HG03175 (cell line): Measurements from ENCODE around the gene KRT3.
"Not testable (repeated sequence)": the region's sequence is repeated elsewhere in the genome, so short reads cannot be mapped to it uniquely, and the experiment has no call there.

Experiments
- ATAC-seq: cut with Tn5 transposase; IDR thresholded peaks from one replicate; pipeline ENCODE4 v1.9.1; 2021; ENCODE audit warnings: mild to moderate bottlenecking, moderate library complexity; ENCODE audit not compliant: unreplicated experiment

Gene KRT3

DNA sequence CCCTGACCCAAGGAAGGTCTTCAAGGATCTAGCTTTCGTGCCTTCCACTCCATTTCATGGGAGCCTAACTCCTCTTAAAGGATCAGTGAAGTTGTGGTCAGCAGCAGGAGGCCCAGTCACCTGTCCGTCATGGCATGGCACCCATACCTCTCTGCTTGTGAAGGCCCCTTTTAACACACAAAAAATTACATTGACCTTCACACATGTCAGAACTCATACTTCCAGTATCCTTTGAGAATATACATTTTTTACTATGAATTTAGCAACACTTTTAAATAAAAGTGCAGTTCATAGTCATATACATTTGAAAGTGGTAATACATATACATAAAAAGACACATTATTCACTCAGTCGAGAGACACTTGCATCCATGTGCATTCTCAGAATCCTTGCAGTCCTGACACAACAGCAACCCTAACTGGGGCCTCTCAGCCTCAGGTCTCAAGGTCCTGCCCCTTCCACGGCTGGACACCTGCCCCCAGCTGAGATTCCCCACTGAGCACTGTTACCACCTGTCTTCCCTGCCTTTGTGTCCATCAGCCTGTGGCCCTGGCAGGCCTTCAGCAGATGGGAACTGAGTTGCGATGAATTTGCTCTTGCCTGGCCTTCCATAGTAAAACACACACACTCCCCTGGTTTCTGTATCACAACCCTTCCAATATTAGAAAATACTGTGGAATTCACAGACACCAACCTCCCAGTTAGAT is 3.7 kb upstream of the KRT3 start:
- no peak for ATAC-seq

GRCh38 chr12:52798671-52799504 is 3.0 kb upstream of the KRT3 start:
- no peak for ATAC-seq

GRCh38 chr12:52798003-52798670 is 2.2 kb upstream of the KRT3 start:
- no peak for ATAC-seq

- ATAC-seq: no peak
Measured at GRCh38 chr12:52797529-52797894, 1.6 kb upstream of the KRT3 start.

DNA sequence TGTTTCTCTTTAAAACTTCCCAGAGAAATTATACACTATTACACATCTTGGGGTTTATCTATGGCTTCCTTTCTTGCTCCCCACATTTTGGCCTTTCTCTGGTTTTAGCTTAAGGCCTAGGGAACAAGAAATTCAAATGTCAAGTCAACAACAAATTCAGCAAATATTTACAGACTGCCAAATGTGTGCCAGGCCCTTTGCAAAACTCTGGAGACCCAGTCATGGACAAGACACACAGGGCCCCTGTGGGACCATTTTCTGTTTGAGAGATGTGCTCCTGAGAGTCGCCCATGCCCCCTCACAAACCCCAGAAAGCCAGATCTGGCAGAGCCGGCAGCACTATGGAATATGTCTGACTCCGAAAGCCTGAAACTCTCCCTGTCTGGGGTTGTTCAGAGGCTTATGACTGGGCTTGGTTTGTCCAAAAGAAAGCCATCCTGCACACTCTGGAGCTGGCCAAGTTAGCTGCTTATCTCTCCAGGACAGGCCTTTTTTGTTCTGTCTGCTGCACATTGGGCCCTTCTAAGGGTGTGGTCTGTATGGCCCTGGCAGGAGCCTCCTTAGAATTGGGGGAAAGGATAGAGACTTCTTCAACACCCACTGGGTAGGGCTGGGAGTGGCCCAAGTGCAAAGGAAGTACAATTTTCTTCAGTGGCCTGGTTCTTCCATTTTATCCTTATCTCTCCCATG is 1.1 kb upstream of the KRT3 start:
- no peak for ATAC-seq

DNA sequence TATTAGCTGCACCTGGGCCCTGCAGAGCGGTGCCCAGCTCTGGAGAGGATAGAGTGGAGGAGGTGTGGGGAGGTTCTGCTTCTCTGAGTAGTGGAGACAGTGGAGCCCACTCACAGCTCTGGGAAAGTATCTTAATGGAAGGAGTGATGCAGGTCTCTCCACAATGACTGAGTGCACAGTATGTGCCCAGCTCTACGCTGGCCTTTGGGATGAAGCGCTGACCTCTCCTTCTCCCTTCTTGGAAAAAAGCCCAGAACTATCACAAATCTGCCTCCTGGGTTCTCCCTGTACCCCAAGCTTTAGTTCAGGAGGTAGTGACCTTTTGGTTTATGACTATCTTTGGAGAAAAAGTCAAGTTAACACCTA is 495 bp upstream of the KRT3 start:
- ATAC-seq: no peak

DNA sequence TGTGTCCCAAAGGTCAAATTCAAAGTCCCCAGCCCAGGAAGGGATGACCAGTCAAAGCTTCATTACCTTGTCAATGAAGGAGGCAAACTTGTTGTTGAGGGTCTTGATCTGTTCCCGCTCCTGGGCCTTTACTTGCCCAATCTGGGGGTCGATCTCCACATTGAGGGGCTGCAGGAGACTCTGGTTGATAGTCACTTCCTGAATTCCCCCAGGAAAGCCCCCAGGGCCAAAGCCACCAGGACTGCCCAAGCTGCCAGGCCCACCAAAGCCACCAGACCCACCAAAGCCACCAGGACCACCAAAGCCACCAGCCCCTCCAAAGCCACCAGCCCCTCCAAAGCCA is 614 bp downstream of the KRT3 start:
- not testable (repeated sequence) for ATAC-seq

DNA sequence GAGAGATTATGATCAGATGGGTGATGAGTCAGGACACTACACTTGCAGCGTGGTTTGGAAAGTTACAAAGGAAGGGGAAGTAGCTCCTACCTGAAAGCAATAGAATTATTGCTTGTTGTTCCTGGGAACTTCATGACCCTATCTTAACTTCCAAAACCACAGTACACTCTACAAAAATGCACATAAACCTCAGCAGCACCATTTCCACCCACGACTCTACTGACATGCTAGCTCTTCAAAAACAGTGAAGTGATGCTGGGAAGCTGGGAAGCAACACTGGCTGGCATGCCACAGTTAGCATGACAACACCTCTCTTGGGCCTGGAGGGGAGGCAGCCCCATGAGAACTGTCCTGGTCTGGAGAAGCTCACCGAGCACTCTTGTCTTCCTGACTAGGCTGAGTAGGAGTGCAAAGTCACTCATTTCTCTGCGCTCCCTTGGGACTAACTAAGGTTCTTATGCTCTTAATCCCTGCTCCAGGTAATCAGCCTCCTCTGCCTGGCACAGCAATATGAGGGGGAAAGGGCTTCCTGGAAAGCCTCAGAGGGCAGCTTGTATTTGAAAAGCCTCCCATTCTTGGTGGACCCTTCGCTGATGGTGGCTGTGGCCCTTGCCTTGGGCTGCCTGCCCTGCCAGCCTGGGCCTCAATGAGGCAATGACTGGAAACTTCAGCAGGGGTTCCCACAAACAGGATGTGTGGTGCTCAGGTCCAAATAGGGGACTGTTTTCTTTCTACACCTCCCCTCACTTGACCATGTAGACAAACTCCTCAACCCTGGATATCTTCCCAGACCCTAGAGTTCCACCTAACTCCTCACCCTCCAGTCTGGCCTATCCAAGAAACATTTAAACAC is 1.2 kb downstream of the KRT3 start:
- ATAC-seq: no peak

- ATAC-seq: no peak
Measured at GRCh38 chr12:52792185-52793029, 3.5 kb downstream of the KRT3 start.

- ATAC-seq: no peak
Measured at GRCh38 chr12:52791271-52792184, 4.4 kb downstream of the KRT3 start.

DNA sequence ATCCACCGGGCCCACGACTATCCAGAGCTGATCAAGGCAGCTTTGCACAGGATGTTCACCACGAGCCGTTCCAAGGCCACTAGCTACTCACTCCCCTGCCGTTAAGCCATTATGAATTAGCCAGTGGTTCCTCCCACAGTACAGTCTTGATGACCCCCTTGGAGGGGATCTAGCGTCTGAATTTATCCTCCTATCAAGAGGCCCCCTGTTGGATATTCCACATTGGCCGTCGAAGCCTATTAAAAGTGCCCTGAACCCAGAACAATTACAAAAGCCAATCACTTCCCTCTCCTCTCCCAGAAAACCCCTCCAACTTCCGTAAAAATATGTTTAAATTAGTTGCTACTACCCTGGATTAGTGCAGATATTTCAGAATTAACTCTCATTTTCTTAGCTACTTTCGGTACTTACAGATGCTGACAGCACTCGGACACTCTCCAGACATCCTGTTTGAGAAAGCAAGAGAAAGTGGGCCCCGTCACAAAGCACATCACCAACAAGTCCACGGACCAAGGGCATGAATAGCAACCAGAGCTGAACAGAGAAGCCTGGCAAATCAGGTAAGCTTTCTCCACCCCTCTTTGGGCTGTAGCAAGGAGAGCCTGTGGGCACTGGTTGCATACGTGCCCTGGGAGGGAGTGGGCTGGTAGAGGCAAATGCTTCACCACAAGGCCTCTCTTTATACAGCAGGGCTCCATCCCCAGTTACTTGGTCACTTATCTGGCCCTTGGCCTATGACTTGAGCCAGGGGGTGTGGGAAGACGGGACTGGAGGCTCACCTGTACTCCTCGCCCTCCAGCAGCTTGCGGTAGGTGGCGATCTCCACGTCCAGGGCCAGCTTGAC is 5.3 kb downstream of the KRT3 start:
- ATAC-seq: no peak

- no peak for ATAC-seq
Measured at GRCh38 chr12:52789637-52790426, 6.1 kb downstream of the KRT3 start.

GRCh38 chr12:52788876-52789636 is 6.9 kb downstream of the KRT3 start:
- no peak for ATAC-seq

- ATAC-seq: no peak
Measured at GRCh38 chr12:52788192-52788875, 7.6 kb downstream of the KRT3 start.

DNA sequence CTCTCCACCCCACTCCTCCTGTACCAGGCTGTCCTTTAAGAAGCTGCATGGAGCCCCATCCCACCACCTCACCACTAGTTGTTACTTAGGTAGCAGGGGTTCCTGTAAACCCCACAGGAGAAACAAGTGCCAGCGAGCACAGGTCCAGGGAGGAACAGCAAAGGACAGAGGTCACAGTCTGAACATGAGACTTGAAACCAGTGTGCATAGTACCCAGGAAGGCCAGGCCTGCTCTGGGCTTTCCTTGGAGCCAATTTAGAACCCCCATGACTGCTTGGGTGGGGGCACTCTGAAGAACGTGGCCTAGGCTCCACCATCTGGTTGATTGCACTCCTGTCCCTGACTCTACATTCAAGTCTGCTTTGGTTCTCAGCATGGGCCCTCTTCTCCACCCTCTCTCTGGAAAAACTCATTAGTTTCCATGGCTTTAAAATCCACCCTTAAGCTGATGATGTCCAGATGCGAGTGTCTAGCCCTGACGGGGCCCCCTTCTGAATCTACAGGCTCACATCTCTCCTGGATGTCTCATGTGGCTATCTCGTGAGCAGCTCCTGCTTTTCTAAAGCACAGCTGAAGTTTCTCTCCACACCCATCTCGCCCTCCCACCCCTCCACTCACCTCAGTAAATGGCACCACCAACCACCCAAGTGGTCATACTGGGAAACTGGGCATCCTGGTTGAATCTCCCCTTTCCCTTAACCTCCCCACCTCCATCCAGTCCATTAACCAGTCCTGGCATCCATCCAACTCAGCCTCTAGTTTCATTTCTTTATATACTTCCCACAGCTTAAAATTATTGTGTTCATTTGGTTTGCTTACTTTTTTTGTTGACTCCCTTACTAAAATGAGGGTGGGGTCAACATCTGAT is 8.4 kb downstream of the KRT3 start:
- no peak for ATAC-seq
